Rectal smooth muscle tissue (tissue), 1 donor: ENCODE results near the gene SND1.
"Not testable (repeated sequence)": the region's sequence is repeated elsewhere in the genome, so short reads cannot be mapped to it uniquely, and the experiment has no call there.

Experiments used
- H3K27ac ChIP-seq: one replicate; pipeline ENCODE4 v1.7.0; 2013; ENCODE audit warnings: low read depth, low read length, inconsistent platforms
- H3K27me3 ChIP-seq: one replicate; pipeline ENCODE4 v1.7.0; 2013; ENCODE audit warnings: low read length; ENCODE audit not compliant: control insufficient read depth, insufficient read depth
- H3K36me3 ChIP-seq: one replicate; pipeline ENCODE4 v1.7.0; 2013; ENCODE audit warnings: low read length; ENCODE audit not compliant: control insufficient read depth, insufficient read depth
- H3K4me1 ChIP-seq: one replicate; pipeline ENCODE4 v1.7.0; 2013; ENCODE audit warnings: low read length; ENCODE audit not compliant: control insufficient read depth, insufficient read depth
- H3K4me3 ChIP-seq: one replicate; pipeline ENCODE4 v1.7.0; 2013; ENCODE audit warnings: low read length
- H3K9ac ChIP-seq: one replicate; pipeline ENCODE4 v1.7.0; 2013; ENCODE audit warnings: low read length

SND1 gene

GRCh38 chr7:128102490-128103291 lies 450.7 kb downstream of the SND1 start:
- H3K27me3 ChIP-seq: peaks cover 7% of the 10 kb centered on the region
- no peak overlapping the region for H3K9ac ChIP-seq
- no peak overlapping the region for H3K4me3 ChIP-seq
- no peak overlapping the region for H3K27ac ChIP-seq
- no peaks in the 10 kb centered on the region for H3K4me1 ChIP-seq
- no peaks in the 10 kb centered on the region for H3K36me3 ChIP-seq

GRCh38 chr7:128103498-128104107 lies 451.6 kb downstream of the SND1 start:
- no peaks in the 10 kb centered on the region for H3K36me3 ChIP-seq
- no peak overlapping the region for H3K27ac ChIP-seq
- peak overlapping the region; percentile 45 for H3K4me3 ChIP-seq
- H3K27me3 ChIP-seq: peaks cover 9% of the 10 kb centered on the region
- no peak overlapping the region for H3K9ac ChIP-seq
- no peaks in the 10 kb centered on the region for H3K4me1 ChIP-seq

GRCh38 chr7:128104108-128104742 lies 452.2 kb downstream of the SND1 start:
- Histone ChIP-seq H3K36me3 (no peaks in the 10 kb centered on the region), H3K4me3 (peak overlapping the region; percentile 45), H3K9ac (no peak overlapping the region), H3K27ac (no peak overlapping the region), H3K4me1 (no peaks in the 10 kb centered on the region), H3K27me3 (peaks cover 9% of the 10 kb centered on the region)

GRCh38 chr7:128105228-128106022 lies 453.4 kb downstream of the SND1 start:
- Histone ChIP-seq H3K27me3 (peaks cover 9% of the 10 kb centered on the region), H3K9ac (no peak overlapping the region), H3K4me1 (no peaks in the 10 kb centered on the region), H3K27ac (no peak overlapping the region), H3K4me3 (no peak overlapping the region), H3K36me3 (no peaks in the 10 kb centered on the region)

- H3K9ac ChIP-seq: no peak overlapping the region
- no peaks in the 10 kb centered on the region for H3K36me3 ChIP-seq
- H3K4me3 ChIP-seq: no peak overlapping the region
- peaks cover 9% of the 10 kb centered on the region for H3K27me3 ChIP-seq
- H3K27ac ChIP-seq: no peak overlapping the region
- no peaks in the 10 kb centered on the region for H3K4me1 ChIP-seq
These were observed 454.8 kb downstream of the SND1 start for GRCh38 chr7:128106821-128107220.

GRCh38 chr7:128107516-128107915 lies 455.5 kb downstream of the SND1 start:
- not testable (repeated sequence) for H3K9ac ChIP-seq, H3K4me1 ChIP-seq, H3K36me3 ChIP-seq, H3K27ac ChIP-seq, H3K4me3 ChIP-seq, H3K27me3 ChIP-seq

GRCh38 chr7:128108129-128108528 lies 456.1 kb downstream of the SND1 start:
- H3K4me3 ChIP-seq: no peak overlapping the region
- H3K4me1 ChIP-seq: no peaks in the 10 kb centered on the region
- H3K27ac ChIP-seq: no peak overlapping the region
- H3K36me3 ChIP-seq: no peaks in the 10 kb centered on the region
- H3K27me3 ChIP-seq: peaks cover 9% of the 10 kb centered on the region
- no peak overlapping the region for H3K9ac ChIP-seq

GRCh38 chr7:128108641-128109423 lies 456.8 kb downstream of the SND1 start:
- H3K4me3 ChIP-seq: no peak overlapping the region
- H3K27ac ChIP-seq: no peak overlapping the region

GRCh38 chr7:128109424-128109969 lies 457.5 kb downstream of the SND1 start:
- not testable (repeated sequence) for H3K4me3 ChIP-seq, H3K9ac ChIP-seq, H3K4me1 ChIP-seq, H3K27ac ChIP-seq, H3K36me3 ChIP-seq, H3K27me3 ChIP-seq

More at GRCh38 chr7:128108641-128109423, 456.8 kb downstream of the SND1 start:
- Histone ChIP-seq H3K36me3 (no peaks in the 10 kb centered on the region), H3K4me1 (no peaks in the 10 kb centered on the region), H3K9ac (no peak overlapping the region), H3K27me3 (peaks cover 3% of the 10 kb centered on the region)

- no peak overlapping the region for H3K9ac ChIP-seq
- H3K27ac ChIP-seq: no peak overlapping the region
- no peaks in the 10 kb centered on the region for H3K4me1 ChIP-seq
- H3K36me3 ChIP-seq: no peaks in the 10 kb centered on the region
- no peak overlapping the region for H3K4me3 ChIP-seq
- H3K27me3 ChIP-seq: peaks cover 2% of the 10 kb centered on the region
These were observed 458.8 kb downstream of the SND1 start for GRCh38 chr7:128110641-128111364.
